Fibroblast of peridontal ligament (primary cell): ENCODE data around the gene ZHX3.

Experiments
- DNase-seq: peaks from one replicate; pipeline ENCODE4 v3.0.0-alpha.2; 2010; ENCODE audit errors: extremely low read depth

The ZHX3 gene

DNA sequence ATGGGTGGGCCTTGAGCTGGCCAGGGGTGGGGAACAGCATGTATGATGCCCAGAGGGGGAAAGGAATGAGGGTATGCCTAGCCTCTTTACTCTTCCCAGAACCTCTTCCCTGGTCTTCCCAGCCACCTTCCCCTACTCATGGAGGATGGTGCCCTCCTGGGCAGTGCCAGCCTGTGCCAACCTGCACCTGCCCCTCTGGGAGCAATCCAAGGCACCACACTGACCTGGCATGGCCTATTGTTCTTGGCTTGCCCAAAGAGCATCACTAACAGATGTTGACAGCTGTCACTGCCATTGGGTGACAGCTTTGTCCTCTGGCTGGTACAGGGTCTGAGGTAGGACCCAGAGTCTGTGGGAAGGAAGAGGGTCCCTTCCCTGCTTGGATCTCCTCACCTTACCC, 36.0 kb upstream of the ZHX3 start:
- DNase-seq, result no peak

DNA sequence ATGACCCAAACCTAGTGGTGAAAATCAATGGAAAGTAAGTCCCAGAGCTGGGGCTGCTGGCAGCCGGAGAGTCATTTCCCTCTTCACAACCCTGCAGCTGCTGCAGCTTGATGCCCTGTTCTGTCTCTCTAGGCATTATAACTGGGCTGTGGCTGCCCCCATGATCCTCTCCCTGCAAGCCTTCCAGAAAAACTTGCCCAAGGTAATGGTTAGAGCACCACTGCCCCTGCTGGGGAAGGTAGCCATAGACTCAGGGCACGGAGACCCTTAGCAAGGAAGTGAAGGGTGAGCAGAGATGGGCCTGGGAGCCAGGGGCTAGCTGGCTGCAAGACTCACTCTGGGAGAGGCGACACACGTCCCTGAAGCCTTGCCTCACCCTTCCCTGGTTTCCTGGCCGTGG, 35.1 kb upstream of the ZHX3 start:
- DNase-seq, result no peak

DNA sequence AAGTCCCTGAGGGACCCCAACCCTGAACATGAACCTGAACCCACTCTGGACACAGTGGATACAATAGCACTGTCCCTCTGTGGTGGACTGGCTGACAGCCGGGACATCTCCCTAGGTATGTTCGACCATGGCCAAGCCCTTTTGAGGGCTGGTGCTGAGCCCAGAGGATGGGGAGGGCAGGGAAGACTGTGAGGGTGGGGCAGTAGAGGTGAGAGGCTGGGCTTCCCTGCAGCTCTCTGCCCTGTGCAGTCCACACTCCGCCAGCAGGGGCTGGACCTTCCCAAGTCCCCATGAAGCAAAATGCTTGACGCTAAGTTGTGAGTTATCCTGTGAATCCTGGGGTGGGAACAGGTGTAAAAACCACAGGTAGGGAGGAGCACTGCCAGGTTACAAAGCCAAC, 34.6 kb upstream of the ZHX3 start:
- DNase-seq, result no peak

DNA sequence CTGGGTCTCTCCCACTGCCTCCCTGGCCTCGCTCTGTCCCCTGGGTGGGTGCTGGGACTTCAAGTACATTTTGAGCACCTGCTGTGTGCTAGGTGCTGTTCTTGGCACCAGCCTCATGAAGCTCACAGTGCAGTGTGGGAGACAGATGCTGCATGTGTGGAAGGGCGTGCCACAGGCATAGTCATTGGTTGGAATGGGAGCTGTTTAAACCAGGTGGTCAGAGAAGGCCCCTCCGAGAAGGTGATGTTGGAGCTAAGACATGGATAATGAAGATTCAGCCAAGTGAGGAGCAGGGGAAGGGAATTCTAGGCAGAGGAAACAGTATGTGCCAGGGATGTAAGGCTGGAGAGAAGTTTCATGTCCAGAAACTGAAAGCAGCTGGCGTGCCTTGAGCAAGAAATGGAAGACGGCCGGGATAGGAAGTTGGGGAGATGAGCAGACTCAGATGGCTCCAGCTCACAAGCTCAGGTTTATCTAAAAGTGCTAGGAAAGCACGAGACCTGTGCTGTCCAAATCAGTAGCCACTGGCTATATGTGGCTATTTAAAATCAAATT, 33.0 kb upstream of the ZHX3 start:
- no peak for DNase-seq

DNA sequence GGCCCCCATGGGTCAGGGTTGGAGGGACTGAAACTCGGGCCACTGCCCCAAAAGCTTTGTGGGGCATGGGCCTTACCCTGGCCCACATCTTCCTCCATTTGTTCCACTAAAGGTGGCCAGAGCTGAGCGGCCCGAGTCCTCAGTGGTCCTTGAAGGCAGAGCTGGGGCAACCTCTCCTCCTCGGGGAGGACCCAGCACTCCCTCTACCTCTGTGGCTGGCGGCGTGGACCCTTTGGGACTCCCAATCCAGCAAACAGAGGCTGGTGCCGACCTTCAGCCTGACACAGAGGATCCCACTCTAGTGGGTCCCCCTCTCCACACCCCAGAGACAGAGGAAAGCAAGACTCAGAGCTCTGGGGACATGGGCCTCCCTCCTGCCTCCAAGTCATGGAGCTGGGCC, 32.4 kb upstream of the ZHX3 start:
- DNase-seq, result no peak

DNA sequence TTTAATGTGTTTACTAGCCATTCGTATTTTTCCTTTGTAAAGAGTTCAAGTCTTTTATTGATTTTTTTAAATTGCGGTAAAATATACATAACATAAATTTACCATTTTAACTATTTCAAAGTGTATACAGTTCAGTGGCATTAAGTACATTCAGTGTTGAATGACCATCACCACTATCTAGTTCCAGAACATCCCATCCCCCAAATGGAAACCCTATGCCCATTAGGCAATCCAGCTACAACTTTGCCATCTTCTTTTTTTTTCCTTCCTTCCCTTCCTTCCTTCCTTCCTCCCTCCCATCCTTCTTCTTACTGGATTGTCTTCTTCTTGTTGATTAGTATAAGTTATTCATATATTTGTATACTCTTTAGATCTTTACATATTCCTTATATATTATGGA, 31.7 kb upstream of the ZHX3 start:
- no peak for DNase-seq

DNA sequence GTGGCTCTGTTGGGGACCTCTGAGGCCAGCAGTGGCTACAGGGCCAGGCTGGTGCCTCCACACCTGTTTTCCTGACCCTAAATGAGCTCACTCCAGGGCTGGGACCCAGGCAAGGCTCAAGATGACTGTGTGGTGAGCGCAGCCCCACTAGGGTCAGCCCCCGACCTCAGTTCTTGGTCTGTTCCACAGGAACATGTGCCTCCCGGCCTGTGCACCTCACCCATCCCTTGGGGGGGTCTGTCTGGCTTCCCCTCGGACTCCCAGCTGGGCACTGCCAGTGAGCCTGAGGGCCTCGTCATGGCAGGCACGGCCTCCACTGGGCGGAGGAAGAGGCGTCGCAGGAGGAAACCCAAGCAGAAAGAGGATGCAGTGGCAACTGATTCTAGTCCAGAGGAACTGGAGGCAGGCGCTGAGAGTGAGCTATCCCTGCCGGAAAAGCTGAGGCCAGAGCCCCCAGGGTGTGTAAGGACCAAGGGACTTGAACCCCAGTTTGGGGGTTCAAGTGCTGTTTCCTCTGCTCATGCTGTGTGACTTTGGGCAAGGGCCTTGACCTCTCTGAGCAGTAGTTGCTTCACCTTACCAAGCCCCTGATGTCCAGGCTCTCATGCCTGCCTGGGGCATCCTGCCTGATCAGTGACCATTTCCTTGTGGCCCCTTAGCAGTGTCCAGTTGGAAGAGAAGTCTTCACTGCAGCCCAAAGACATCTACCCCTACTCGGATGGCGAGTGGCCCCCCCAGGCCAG, 31.1 kb upstream of the ZHX3 start:
- no peak for DNase-seq

DNA sequence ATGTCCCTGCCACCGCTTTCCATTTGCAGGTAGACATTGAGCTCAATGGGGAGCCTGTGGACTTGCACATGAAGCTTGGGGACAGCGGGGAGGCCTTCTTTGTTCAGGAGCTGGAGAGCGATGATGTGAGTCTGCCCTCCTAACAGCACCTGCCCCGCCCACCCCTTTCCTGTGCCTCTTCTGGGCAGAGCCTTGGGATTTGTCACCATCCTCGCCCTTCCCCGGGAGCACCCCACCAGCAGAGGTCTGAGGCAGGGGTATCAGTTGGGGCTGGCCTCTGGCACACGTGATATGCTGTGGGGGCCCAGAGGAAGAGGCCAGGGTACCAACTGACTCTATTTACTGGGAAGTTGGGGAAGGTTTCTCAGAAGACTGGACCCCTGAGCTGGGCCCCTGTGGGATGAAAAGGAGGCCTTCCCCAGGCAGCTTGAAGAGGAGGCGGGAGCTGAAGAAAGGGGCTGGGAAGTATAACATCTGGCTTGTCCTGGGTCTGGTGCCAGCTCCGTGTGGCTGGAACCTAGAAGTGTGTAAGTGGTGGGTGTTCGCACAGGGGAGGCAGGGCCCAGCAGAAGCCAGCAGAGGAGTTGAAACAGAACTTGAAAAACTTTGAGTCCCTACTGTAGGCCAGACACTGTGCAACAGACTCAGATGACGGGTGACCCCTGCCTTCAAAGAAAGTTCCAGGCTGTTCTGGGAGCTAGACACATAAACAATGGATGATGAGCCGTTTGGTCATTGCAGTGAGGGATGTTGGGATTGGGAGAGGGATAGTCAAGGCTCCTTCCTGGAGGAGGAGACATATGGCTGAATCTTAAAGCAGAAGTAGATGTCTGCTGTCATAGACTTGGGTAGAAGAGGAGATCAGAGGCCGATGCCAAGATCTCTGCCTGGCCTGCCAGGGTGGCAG, 30.2 kb upstream of the ZHX3 start:
- DNase-seq, result no peak

DNA sequence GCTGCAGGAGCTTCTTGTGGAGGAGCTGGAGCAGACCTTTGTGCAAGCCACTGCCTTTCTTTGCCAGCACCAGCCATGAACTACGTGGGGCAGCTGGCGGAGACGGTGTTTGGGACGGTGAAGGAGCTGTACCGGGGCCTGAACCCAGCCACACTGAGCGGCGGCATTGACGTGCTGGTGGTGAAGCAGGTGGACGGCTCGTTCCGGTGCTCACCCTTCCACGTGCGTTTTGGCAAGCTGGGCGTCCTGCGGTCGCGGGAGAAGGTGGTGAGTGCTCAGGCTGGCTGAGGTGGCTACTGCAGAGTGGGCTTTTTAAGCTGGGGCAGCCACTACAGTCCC, 28.2 kb upstream of the ZHX3 start:
- DNase-seq, result no peak

DNA sequence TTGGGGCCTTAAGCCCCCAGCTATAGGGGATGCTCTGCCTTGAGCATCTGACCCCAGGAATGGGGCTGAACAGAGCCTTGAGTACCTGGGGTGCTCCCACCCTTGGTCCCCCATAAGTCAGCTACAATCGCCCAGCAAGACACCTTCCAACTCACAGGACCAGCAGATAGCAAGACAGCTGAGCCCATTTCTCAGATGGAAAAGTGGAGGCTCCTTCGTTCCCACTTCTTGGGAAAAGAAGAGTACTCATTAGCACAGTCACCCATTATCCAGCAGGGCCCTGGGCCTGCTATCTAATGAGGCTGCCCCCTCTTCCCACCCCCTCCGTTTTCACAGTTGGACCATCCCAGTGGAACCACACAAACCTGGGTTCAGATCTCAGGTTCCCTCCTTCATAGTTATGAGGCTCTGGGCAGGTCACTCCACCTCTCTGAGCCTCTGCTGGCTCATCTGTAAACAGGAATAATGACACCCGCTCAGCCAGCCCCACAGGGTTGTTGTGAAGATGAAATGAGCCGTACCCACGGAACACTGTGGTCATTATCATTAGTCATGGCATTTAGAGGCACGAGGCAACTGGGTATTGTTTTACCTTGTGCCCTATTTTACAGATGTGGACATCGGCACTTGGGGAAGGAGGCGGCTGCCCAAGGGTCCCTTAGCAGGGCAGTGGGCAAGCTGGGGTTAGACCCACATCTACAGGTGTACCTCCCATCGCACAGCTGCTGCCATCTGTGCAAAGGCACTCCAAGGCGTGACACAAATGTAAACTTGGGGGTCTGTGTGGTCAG, 27.6 kb upstream of the ZHX3 start:
- no peak for DNase-seq

DNA sequence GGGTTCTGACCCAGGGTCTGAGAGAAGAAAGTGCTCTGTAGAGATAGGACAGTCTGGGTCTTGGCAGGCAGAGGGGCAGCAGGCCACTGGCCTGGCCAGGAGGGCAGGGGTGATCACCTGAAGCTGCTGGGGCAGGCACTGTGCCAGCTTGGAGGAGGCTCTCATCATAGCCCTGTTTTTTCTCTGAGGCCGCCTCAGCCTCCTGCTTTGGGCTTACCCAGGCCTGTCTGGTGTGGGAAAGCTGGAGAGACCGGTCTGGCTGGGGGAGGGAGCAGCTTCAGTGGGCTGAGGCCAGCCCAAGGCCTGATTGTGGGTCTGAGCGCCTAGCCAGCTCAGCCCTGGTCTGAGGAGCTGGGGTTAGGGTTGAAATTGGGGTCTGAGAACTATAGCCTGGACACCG, 26.9 kb upstream of the ZHX3 start:
- no peak for DNase-seq

DNA sequence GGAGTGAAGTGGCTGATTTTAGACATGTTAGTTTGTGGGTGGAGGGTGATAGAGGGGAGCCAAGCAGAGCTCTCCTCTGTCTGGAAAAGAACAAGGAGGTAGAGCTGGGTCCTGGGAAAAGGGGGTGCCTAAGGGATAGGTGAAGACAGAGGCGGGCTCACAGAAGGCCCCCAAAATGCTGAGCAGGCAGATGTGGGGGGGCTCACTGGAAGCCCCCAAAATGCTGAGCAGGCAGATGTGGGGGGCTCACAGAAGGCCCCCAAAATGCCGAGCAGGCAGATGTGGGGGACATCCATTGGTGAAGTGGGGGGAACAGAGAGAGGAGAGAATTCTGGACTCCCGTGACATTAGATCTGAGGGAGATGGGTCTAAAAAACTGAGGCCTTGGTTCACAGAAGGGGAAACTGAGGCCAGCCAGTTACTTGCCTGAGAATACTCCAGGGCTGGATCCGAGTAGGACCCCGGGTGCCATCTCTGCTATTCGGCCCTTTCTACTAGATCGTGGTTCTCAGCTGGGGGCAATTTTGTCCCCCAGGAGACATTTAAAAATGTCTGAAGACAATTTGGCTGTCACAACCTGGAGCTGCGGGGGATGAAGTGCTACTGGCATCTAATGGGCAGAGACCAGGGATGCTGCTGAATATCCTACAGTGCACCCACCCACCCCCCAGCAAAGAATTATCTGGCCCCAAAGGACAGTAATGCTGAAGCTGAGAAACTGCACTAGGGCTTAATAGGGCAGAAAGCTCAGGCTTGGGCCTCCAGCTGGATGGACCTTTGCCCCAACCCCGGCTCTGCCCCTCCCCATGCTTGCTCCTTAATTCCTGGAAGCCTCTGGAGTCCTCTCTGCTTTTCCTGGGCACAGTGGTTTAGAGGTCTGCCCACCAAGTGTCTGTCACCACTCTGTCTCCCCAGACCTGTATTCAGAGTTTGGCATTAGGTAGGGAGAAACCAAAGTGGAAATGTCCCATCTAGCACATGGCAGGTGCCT, 25.2 kb upstream of the ZHX3 start:
- DNase-seq, result no peak

DNA sequence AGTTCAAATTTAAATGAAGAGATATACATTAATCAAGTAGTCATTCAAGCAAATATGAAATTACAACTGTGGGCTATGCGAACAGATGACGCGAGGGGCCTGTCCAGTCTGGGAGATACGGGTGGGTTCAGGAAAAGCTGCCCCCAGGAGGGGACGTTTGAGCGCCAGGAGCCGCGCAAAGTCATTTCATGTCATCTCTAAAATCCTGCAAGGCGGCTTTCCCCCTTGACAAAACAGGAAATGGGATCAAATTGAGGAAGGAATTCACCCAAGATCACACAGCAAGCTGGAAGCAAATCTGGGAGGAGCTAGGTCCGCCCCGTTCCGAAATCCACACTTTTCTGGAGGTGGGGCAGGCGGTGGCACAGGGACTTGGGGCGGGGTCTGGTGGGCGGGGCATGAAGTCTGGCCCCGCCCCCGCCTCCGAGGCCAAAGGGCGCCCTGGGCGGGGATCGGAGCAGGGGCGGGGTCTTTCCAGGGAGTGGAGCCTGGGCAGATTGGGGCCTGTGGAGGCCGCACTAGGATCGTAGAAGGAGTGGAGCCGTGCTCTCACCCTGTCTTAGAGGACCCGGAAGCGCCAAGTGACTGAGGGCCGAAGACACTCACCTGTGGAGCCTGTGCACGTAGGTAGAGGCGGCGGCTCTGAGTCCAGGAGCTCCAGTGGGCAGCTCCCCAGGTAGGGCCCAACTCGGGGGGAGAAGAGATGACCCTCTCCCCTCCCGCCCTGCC, 23.0 kb upstream of the ZHX3 start, which contains the start of gene LPIN3:
LPIN3 (plus strand) TSS at position 495 of the 729 bp plus-strand sequence. CDS start 4,983 bp downstream, outside the sequence.
- peak; percentile 84 for DNase-seq

DNA sequence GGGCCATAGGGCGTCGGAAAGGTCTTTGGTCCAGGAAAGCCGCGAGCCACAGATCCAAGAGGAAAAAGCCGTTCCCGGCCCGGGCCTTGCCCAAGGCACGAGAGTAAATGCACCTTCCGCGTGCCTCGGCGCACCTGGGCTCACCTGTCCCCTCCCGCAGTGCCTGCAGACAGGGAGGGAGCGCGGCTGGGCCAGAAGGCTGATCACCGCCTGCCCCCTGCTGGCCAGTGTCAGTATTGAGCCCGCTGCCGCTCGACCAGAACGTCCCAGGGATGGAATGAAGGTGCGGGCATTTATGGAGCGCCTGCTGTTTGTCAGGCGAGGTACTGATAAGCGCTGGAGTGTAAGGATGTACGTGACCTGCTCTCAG, 22.4 kb upstream of the ZHX3 start:
- peak; percentile 56 for DNase-seq

DNA sequence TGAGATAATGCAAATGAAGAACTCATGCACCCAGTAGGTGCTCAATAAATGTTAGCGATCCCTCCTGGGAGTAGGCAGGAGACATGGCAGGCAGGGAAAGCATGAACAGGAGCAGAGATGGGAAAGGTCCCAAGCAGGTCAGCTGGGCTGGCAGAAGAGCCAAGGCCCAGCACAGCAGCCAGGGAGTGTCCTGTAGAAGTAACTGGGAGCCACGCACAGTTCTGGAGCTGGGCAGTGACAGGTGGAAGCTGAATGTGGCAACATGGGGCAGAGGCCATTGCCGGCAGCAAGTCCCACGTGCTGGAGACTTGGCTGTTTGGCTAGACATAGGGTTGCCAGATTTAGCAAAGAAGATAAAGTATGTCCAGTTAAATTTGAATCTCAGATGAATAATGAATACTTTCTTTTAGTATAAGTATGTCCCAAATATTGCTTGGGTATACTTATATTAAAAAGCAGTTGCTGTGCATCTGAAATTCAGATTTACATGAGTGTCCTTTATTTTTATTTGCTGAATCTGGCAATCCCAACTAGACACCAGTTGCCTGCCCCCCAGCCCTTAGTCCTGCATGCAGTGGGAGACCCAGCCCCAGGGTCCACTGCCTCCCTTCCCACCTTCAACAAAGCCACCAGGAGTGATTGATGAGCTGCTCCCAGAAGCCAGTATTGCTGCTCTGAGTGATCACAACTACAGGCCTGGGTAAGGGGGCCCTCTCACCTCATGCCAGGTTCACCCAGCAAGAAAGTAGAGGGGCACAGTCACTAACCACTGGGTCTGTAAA, 19.4 kb upstream of the ZHX3 start:
- no peak for DNase-seq

DNA sequence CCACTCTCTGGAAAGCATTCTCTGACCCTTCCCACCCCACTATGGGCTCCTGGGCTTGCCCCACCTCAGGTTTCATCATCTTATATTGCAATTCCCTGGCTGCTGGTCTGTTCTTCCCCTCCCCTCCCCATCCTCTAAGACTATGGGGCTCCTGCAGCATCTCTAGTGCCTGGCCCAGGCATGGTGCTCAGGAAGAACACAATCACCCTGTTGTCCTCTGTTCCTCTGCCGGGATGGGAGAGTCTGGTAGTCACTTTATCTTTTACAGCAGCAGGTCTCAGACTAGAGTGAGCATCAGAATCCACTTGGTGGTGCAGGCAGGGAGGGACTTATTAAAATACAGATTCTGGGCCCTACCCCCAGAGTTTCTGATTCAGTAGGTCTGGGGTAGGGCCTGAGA, 18.1 kb upstream of the ZHX3 start:
- DNase-seq, result no peak

DNA sequence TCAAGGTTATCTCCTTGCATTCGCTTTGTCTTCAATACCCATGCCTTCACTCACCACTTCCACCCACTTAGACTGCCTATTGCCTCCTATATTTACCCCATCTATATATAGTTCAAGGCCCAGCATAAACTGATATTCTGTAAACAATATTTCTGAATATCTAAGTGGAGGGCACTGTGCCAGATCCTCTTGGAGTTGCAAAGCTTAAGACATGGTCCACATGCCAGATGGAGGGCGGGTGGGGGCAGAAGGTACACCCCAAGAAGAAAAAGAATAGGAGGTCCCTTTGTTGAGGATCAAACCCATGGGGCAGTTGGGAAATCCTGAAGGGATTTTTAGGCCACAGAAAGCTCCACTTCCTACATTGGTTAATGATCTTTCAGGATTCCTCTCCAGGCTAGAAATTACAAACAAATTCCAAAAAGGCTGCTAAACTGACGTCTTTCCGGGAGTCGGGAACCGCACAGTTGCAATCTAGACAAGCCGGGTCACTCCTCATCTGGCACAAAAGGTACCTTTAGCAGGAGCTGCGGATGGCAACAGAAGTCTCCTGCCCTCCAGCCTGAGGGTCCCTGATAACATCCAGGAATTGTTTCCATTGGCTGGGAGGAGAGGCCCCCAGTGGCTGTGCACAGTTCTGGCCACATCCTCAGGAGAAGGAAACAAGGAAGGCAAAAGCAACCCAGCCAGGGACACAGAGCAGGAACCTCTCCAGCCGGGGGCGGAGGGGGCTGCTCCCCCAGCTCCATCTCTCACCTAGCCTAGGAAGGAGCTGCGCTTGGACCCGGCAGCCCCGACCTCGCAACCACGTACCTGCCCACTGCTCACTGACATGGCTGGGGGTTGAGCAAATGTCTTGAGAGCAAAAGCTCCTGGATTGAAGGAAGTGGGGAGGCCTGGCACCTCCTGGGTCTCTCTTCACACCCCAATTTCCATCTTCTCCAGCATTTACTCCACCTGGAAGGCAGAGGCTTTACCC, 17.2 kb upstream of the ZHX3 start:
- peak; percentile 48 for DNase-seq

DNA sequence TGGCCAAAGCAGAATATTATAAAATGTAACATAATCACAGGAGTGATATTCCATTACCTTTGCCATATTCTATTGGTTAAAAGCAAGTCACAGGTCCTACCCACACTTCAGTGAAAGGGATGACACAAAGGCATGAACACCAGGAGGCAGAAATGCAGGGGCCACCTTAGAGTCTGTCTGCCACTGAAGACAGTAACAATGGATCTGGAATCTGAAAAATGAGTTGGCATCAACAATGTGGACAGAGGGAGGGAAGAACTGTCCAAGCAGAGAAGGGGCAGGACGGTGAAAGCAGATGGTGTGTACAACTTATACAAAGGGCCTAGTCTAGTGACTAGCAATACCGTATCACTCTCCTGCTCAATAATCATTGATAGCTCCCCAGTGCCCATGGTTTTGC, 16.5 kb upstream of the ZHX3 start:
- no peak for DNase-seq
